NCI-H69 (cell line): Measurements from ENCODE around the gene FREM3.
"Not testable (repeated sequence)": the region's sequence is repeated elsewhere in the genome, so short reads cannot be mapped to it uniquely, and the experiment has no call there.

Experiments used
- DNase-seq: peaks from one replicate; lab custom pipeline; 2025; lab: John Stamatoyannopoulos, UW

Gene FREM3

GRCh38 chr4:143700416-143701352 lies at the start of gene FREM3:
FREM3 (minus strand) TSS chr4:143700675; CDS start chr4:143700675, 0 bp downstream.
- DNase-seq: peak; percentile 34

GRCh38 chr4:143745874-143746273 lies 45.4 kb upstream of the FREM3 start:
- no peak for DNase-seq

GRCh38 chr4:143743591-143743990 lies 43.1 kb upstream of the FREM3 start:
- DNase-seq: no peak

GRCh38 chr4:143742834-143743233 lies 42.4 kb upstream of the FREM3 start:
- DNase-seq: no peak

GRCh38 chr4:143736861-143737260 lies 36.4 kb upstream of the FREM3 start:
- no peak for DNase-seq

- not testable (repeated sequence) for DNase-seq
These were observed 35.6 kb upstream of the FREM3 start for GRCh38 chr4:143736061-143736460.

- DNase-seq: no peak
These were observed 27.7 kb upstream of the FREM3 start for GRCh38 chr4:143728166-143728565.

- no peak for DNase-seq
These were observed 26.2 kb upstream of the FREM3 start for GRCh38 chr4:143726714-143727113.

- no peak for DNase-seq
These were observed 20.8 kb upstream of the FREM3 start for GRCh38 chr4:143721317-143721716.

- not testable (repeated sequence) for DNase-seq
These were observed 18.3 kb upstream of the FREM3 start for GRCh38 chr4:143718748-143719147.

- no peak for DNase-seq
These were observed 13.6 kb upstream of the FREM3 start for GRCh38 chr4:143713955-143714625.

GRCh38 chr4:143713553-143713952 lies 13.1 kb upstream of the FREM3 start:
- no peak for DNase-seq

- DNase-seq: no peak
These were observed 11.7 kb upstream of the FREM3 start for GRCh38 chr4:143712155-143712550.

- no peak for DNase-seq
These were observed 11.2 kb upstream of the FREM3 start for GRCh38 chr4:143711543-143712154.

GRCh38 chr4:143701365-143701764 lies 890 bp upstream of the FREM3 start:
- no peak for DNase-seq

GRCh38 chr4:143700046-143700415 lies 444 bp downstream of the FREM3 start:
- DNase-seq: peak; percentile 25

GRCh38 chr4:143699331-143700045 lies 987 bp downstream of the FREM3 start:
- no peak for DNase-seq

GRCh38 chr4:143693856-143694255 lies 6.6 kb downstream of the FREM3 start:
- no peak for DNase-seq

GRCh38 chr4:143692241-143692640 lies 8.2 kb downstream of the FREM3 start:
- DNase-seq: peak; percentile 3

- no peak for DNase-seq
These were observed 21.0 kb downstream of the FREM3 start for GRCh38 chr4:143679434-143679833.

GRCh38 chr4:143673629-143674028 lies 26.8 kb downstream of the FREM3 start:
- DNase-seq: not testable (repeated sequence)

GRCh38 chr4:143668930-143669552 lies 31.4 kb downstream of the FREM3 start:
- no peak for DNase-seq
